Measurements from ENCODE around the gene BNIP5.

BNIP5 gene

GRCh38 chr6:36301085-36301658 is 35.5 kb downstream of the BNIP5 start:
- DNase-seq (ENCODE audit: low read depth in 1 of 2, low spot score in 1 of 2), result no peak

- no peak for DNase-seq (ENCODE audit: low read depth in 1 of 2, low spot score in 1 of 2)
These were observed 38.7 kb downstream of the BNIP5 start for GRCh38 chr6:36298027-36298426.

- DNase-seq (ENCODE audit: low read depth in 1 of 2, low spot score in 1 of 2), result no peak
These were observed 39.2 kb downstream of the BNIP5 start for GRCh38 chr6:36297511-36297910.

- DNase-seq (ENCODE audit: low read depth in 1 of 2, low spot score in 1 of 2), result no peak
These were observed 39.6 kb downstream of the BNIP5 start for GRCh38 chr6:36297051-36297450.

GRCh38 chr6:36296240-36296639 is 40.4 kb downstream of the BNIP5 start:
- DNase-seq (ENCODE audit: low read depth in 1 of 2, low spot score in 1 of 2), result no peak

- DNase-seq (ENCODE audit: low read depth in 1 of 2, low spot score in 1 of 2), result no peak
These were observed 44.5 kb downstream of the BNIP5 start for GRCh38 chr6:36292170-36292569.

GRCh38 chr6:36290668-36291620 is 45.7 kb downstream of the BNIP5 start:
- DNase-seq (ENCODE audit: low read depth in 1 of 2, low spot score in 1 of 2), result no peak

GRCh38 chr6:36289281-36289878 is 47.3 kb downstream of the BNIP5 start:
- no peak for DNase-seq (ENCODE audit: low read depth in 1 of 2, low spot score in 1 of 2)

GRCh38 chr6:36286858-36287257 is 49.8 kb downstream of the BNIP5 start:
- no peak for DNase-seq (ENCODE audit: low read depth in 1 of 2, low spot score in 1 of 2)

GRCh38 chr6:36285797-36286196 is 50.9 kb downstream of the BNIP5 start:
- DNase-seq (ENCODE audit: low read depth in 1 of 2, low spot score in 1 of 2), result no peak

- DNase-seq (ENCODE audit: low read depth in 1 of 2, low spot score in 1 of 2), result no peak
These were observed 51.5 kb downstream of the BNIP5 start for GRCh38 chr6:36285187-36285671.

GRCh38 chr6:36284359-36284758 is 52.3 kb downstream of the BNIP5 start:
- no peak for DNase-seq (ENCODE audit: low read depth in 1 of 2, low spot score in 1 of 2)

GRCh38 chr6:36283608-36284007 is 53.1 kb downstream of the BNIP5 start:
- DNase-seq (ENCODE audit: low read depth in 1 of 2, low spot score in 1 of 2), result no peak

GRCh38 chr6:36280983-36281382 is 55.7 kb downstream of the BNIP5 start:
- no peak for DNase-seq (ENCODE audit: low read depth in 1 of 2, low spot score in 1 of 2)

GRCh38 chr6:36280467-36280866 is 56.2 kb downstream of the BNIP5 start:
- DNase-seq (ENCODE audit: low read depth in 1 of 2, low spot score in 1 of 2), result no peak

GRCh38 chr6:36277946-36278470 is 58.7 kb downstream of the BNIP5 start:
- DNase-seq (ENCODE audit: low read depth in 1 of 2, low spot score in 1 of 2), result no peak

GRCh38 chr6:36276581-36277536 is 59.8 kb downstream of the BNIP5 start:
- DNase-seq (ENCODE audit: low read depth in 1 of 2, low spot score in 1 of 2), result no peak

- no peak for DNase-seq (ENCODE audit: low read depth in 1 of 2, low spot score in 1 of 2)
These were observed 62.7 kb downstream of the BNIP5 start for GRCh38 chr6:36273802-36274514.

GRCh38 chr6:36273067-36273466 is 63.6 kb downstream of the BNIP5 start:
- no peak for DNase-seq (ENCODE audit: low read depth in 1 of 2, low spot score in 1 of 2)

- no peak for DNase-seq (ENCODE audit: low read depth in 1 of 2, low spot score in 1 of 2)
These were observed 64.5 kb downstream of the BNIP5 start for GRCh38 chr6:36272234-36272633.
